ENCODE data around the gene PRKAA1.

The PRKAA1 gene

DNA sequence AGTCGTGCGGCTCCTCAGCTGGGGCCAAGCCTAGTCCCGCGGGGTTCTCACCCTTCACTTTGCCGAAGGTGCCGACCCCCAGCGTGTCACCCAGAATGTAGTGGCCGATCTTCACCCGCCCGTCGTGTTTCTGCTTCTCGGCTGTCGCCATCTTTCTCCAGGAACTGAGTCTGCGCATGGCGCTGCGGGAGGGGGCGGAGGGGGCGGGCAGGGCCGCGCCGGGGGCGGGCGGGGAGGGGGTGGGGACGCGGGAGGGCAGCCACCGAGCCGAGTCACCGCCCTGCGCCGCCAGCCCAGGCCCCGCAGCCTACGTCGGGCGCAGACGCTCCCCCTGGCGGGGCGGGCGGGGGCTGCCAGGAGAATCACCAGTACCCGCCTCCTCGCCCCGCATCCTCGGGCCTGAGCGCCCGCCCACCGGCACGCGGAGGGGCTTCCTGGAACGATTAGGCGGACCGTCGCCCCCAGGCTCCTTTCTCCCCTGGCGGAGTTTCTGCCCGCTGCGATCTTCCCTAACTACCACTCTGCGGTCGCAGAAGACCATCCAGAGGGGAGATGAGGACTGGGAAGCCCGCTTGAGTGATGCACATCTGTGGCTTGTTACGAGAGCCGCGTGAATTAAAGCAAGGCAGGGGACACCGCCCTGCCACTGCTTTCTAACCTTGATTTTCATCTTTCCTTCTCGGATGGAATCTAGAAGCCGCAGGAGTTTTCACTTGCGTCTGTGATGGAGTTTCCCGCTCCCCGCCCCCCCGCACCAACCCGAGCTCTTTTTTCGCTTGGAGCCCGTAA is at the start of gene PRKAA1:
PRKAA1 (minus strand) TSS at position 363 of the 789 bp plus-strand sequence; CDS start at position 178, 185 bp downstream.
- DNase-seq = peak; percentile 84

DNA sequence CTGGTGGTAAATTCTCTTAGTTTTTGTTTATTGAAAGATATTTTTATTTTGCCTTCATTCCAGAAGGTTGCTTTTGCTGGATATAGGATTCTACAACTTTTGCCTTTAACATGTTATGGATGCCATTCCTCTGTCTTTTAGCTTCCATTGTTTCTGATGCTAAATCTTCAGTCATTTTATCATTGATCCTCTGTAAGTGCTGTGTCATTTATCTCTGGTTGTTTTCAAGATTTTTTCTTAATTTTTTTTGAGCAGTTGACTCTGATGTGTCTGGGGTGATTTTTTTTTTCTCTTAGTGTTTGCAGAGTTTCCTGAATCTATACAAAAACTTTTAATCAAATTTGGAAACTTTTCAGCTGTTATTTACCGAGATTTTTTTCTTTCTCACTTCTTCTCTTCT is 49.4 kb upstream of the PRKAA1 start:
- DNase-seq = no peak

DNA sequence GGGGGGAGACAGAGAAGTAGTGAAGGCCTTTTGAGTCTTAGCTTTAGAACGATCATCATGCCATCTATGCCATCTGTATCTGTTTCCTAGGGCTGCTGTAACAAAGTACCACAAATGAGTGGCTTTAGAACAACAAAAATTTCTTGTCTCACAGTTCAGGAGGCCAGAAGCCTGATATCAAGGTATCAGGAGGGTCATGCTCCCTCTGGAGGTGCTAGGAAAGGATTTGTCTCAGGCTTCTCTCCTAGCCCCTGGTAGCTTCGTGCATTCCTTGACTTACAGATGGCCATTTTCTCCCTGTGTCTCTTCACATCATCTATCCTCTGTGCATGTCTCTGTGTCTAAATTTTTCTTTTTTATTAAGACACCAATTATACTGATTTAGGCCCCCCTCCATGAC is 48.2 kb upstream of the PRKAA1 start:
- no peak for DNase-seq

DNA sequence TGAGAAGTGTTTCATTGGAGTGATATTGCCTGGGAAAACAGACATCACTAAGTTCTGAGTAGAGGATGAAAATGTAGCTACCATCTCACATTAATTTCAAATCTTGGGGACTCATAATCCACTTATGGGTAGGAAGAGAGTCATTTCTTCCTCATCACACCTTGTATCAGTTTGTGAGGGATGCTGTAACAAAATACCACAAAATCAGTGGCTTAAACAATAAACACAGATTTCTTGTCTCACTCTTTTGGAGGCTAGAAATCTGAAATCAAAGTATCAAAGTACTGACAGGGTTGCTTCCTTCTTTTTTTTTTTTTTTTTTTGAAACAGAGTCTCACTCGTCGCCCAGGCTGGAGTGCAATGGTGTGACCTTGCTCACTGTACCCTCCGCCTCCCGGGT is 46.4 kb upstream of the PRKAA1 start:
- DNase-seq = no peak

DNA sequence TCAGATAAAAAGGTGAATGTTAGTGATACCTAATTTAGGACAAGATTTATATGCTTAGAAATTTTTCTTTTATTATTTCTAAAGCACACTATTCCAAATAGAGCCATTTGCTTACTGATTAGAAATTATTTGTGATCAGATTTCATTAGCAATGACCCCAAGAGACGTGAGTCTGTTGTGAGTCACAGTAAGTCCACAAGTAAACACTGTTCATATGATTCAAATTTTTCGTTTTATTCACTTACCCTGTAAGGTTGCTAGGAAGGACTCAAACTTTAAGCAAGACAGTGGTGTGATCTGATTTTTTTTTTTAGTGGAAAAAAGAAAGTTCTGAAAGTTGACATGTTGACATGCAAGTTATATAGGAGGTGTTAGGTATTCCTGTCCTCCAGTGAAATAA is 44.2 kb upstream of the PRKAA1 start:
- DNase-seq = no peak

DNA sequence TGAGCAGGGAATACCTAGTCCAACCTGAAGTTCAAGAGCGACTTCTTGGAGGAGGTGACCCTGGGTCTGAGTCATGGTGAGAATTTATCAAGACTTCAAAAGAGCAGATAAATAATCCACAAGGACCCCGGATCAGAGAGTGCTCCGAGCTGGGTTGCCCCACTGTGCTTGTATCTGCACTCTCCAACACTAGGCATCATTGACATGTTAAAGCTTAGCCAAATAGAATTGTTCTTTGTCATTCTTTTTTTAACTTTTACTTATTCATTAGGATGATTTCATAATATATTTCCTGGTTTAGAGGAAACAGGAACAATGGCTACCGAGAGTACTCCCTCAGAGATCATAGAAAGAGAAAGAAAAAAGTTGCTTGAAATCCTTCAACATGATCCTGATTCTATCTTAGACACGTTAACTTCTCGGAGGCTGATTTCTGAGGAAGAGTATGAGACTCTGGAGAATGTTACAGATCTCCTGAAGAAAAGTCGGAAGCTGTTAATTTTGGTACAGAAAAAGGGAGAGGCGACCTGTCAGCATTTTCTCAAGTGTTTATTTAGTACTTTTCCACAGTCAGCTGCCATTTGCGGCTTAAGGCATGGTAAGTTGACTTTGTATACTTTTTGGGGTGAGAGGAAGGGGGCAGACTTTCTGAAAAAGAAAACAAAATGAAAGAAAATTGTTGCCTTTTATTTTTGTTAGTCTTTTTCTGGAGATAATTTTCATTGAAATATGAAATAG is 43.1 kb upstream of the PRKAA1 start, which contains the start of gene CARD6:
CARD6 (plus strand) TSS at position 300 of the 738 bp plus-strand sequence; CDS start at position 316, 16 bp downstream.
- peak; percentile 81 for DNase-seq

DNA sequence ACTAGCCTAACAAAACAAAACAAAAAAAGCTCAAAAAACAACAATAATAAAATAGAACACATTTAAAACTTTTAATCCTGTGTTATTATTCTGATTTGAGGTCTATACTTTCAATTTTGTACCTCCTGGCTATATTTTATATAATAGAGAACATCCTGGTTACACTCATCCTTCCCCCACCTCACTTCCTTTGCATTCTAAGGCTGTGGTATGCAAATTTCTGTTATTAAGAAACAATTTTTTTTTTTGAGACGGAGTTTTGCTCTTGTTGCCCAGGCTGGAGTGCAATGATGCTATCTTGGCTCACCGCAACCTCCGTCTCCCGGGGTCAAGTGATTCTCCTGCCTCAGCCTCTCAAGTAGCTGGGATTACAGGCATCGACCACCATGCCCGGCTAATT is 39.9 kb upstream of the PRKAA1 start:
- DNase-seq = no peak

DNA sequence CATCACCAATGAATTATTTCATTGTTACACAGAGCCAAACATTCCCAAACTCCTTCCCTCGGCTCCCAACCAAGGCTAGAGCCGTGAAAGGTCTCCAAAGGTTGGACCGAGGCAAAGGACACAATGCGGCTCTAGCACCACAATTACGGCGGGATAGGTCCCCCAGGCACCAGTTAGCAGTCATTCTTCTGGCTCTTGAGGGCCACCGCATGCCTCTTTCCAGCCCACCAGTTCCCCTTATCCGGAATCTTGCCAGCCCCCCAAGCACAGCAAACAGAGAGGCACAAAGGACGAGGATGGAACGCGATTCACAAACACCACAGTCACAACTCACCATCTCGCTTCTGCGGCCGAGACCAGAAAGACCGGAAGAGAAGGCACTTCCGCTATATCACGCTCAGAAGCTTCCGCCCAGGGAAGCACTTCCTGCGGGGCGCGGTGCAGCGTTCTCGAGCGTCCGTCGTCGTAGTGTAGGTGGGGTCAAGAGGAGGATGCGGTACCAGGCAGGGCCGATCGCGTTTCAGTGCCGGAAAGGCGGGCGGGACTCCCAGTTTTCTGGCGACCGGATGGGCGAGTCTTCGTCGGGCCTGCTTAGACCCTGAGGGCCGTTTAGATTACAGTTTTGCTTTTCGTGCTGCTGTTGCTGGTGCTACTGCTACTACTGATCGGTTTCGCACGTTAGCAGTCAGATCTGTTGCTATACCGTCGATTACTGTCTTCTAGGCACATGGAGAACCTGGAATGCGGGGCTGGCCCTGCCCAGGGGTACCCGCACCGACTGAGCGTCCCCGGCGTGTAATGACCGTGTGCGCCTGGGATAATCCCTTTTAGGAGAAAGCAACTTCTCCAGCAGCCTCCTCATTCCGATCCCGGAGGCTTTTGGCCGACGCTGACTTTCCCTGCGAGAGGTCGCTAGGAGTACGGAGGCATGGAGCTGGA is 36.9 kb upstream of the PRKAA1 start, which contains the start of gene RPL37:
RPL37 (minus strand) TSS at position 374 of the 939 bp plus-strand sequence; CDS start at position 337, 37 bp downstream.
- DNase-seq = peak; percentile 99

DNA sequence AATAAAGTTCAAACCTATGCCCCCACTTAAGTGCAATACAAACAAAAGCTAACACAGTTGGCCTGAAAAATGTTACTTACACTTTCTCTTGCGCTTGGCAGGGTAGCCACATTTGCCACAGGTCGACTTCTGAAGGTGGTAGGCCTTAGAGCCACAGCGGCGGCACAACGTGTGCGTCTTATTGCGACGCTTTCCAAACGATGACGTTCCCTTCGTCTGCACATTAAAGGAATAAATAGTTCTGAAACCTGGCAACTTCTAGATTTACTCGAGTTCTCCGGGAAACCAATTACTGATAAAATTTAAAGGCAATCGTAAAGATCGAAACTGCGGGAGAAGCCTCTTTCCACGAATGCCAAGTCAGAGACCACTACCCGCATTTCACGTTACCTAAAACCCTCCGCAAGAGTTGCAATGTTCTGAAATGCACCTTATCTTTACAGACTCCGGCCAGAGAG is 36.2 kb upstream of the PRKAA1 start:
- DNase-seq = no peak

DNA sequence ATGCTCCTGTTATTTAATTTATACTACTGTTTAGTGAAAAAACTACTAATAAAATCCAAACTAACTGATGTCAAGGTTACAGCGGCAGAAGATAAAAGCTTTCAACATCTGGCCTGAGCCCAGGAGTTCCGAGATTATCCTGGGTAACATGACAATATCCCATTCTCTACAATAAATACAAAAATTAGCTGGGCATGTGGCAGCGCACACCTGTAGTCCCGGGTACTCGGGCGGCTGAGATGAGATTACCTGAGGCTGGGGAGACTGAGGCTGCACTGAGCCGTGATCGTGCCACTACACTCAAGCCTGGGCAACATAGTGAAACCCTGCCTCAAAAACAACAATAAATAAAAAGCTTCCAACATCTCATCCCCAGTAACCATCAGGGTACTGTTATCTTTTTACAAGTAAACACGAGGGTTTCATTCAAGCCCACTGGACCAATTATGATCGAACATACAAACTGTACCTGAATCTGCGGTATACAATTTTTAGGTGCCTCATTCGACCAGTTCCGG is 35.6 kb upstream of the PRKAA1 start:
- DNase-seq = no peak

DNA sequence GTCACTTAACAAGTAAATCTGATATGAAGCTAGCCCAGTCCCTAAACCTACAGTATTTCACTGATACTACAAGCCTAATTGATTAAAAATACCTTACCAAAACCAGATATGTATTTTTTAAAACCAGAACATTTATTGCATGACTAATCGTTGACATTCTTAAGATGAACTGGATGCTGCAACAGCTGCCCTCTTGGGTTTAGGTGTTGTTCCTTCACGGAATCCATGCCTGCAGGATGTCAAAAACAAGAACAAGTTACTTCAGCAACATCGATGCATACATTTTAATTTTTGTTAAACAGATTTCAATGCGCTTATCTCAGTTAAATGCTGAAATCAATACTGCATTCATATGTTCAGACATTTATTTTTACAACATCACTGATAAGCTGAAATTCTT is 34.2 kb upstream of the PRKAA1 start:
- DNase-seq = no peak

DNA sequence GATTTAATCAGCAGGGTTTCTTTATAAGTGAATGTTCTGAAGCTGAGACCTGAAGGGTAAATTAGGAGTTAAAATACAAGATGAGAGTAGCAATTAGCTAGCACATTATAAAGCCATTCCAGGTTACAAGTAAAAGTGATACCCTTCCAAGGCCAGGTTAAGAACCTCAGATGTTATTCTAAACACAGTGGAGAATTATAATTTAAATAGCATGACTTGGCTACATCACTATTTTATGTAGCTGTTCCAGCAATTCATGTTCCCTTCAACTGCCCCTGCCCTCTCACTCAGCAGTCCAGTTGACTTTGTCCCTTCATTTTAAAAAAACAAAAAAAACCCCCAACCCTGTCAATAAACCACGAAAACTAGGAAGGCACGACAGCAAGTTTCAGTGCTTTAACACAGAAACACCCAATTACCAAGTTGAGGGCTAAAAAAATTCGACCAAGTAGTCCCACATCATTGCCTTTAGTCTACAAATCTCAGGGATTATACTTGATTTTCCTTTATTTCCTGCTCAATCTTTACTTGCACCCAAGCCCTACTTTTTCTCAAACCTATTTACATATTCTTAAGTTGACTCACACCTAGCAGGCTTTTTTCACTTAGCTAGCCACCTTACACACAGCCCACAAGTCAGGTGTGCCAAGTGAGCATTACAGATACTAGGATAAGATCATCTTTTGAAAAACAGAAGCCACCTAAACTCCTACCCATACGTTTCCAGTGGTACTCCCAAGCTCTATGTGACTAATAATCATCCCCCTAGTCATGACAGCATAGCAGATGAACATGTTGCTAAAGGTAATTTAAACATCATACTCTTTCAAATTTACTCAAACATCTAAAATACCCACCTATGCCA is 33.4 kb upstream of the PRKAA1 start:
- no peak for DNase-seq

DNA sequence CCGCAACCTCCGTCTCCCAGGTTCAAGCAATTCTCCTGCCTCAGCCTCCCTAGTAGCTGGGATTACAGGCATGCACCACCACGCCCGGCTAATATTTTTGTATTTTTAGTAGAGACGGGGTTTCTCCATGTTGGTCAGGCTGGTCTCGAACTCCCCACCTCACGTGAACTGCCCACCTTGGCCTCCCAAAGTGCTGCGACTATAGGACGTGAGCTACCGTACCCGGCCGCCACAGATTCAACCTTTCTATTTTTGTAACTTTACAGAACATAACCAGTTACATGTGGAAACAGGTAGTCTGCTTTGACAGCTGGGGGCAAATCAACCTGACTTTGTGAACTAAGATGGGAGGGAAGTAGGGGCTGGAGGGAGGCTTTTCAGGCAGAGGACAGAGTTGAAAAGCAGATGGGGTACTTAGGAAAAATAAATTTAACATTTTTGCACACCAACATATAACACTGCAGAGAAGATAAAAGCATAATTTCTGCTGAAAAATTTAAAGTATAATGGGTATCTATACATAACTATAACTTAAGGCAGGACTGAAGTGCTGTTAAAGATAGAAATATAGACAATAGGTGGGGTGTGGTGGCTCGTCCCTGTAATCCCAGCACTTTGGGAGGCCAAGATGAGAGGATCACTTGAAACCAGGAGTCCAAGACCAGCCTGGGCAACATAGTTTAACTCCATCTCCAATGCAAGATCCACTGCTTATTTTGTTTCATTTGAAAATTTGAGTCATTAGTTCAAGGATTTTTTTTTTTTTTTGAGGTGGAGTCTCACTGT is 31.8 kb upstream of the PRKAA1 start:
- no peak for DNase-seq

DNA sequence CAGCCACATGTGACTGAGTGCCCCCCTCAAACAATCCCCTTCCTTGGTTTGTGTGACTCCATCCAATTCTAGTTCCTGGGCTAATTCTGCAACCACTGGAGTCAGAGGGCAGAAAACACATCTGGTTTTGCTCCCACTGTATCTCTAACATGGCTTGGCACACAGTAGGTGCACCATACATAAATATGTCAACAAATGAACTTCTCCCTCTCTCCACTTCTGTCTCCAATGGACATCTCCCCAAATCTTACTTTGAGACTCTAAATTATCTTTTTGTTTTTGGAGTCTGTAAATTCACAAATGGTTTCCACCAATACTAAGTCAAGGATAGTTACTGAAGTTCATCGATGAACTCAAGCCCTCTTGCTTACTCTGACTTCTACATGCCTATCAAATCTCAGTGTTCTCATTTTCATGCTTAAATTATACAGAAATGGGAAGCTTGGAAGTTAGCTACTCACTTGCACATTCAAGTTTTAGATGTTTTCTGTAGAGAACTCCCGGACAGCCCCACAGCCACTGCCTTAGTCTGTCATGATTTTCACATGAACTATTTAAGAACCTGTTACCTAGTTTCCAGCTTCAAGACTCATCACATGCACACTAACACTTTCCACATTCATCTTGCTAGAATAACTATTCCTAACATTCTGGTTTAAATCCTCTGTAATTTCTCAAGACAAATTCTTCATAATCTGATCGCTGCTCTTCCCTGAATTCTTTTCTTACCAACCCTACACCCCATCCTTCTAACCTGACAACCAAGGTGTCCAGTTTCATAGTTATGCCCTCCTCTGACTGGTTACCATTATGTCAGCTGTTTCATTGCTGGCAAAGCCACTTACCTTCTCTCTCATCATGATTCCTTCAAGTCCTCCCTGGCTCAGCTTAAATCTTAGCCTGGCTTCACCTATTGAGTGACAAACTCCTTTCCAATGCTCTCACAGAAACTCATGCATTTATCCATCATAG is 30.8 kb upstream of the PRKAA1 start:
- no peak for DNase-seq

DNA sequence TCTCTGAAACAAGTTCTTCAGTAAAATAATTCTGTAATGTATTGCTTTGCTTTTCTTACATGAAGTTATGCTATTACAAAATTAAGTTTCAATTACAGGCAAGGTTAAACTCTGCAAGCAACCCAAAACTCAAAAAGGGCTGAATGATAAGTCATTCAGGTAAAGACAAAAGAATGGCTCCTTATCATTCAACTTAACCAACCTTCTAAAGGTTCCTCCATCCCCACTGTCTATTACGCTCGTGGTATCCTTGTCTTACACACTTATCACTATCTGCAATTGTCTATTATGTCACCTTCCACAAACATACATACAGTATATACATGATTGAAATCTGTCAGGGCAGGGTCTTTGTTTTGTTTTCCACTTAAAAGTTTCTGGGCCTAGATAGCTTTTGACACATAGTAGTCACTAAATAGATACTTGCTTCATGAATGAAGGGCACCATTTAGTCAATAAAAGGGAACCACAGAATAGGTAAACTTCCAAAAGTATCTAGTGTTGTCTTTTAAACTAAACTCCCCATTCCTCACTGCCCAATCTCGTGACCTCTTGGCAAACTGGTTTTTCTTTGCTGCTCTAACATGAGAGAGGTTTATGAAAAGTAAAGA is 30.0 kb upstream of the PRKAA1 start:
- no peak for DNase-seq

DNA sequence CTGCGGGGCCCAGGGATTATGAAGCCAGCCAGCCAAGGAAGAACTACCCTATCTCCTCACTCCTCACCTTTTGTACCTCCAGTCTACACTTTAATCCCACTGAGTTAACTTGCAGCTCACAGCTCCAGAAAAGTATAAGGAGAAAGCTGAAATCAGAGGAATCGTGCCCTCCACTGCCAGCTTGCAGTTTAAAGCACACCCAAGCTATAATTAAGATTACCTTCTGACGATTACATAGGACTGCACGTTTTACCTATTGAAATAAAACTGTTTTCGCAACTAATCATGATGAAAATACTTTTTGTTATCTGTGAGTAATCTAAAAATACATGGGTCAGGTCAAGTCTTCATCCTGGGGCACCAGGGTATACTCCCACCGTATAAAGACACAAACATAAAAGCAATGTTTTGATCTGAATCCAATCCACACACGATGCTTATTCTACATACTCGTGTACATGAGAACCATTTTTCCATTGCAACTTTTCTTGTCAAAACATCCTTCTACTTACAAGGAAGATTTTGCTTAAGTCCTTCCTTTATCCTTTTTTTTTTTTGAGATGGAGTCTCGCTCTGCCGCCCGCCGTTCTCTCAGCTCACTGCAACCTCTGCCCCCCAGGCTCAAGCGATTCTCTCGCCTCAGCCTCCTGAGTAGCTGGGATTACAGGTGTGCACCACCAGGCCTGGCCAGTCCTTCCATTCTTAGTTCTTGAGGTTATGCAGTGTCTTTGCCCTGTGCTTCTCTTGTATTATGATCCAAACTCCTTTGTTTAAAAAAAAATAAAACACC is 29.2 kb upstream of the PRKAA1 start:
- no peak for DNase-seq

DNA sequence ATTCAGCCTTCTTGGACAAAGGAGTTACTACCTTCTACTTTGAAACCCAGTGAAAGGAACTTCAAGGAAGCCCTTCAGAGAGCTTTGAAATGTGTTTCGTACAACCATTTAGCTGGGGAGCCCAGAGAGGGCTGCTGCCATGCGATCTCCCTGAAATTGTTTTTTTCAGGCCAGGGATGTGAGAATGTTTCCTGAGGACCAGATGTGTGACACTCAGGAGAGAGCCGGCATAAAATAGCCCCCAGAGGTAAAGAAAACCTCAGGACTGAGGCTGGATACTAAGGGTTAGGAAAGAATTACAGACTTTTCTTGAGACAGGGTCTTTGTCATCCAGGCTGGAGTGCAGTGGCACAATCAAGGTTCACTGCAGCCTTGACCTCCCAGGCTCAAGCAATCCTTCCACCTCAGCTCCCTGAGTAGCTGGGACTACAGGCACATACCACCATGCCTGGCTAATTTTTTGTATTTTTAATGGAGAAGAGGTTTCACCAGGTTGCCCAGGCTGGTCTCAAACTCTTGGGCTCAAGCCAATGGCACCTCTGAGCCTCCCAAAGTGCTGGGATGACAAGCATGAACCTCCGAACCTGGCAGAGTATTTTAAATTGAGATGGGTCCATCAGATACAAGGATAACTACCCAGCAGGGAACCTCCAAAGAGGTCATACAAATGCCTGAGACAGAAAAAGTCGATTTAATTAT is 28.5 kb upstream of the PRKAA1 start:
- DNase-seq = no peak

Data from SHP77 treated with DMSO at 0.1 percent for 48 hours (cell line).